Heart left ventricle (tissue), 16 donors: ENCODE measurements around the gene MAPK8IP2. TPM values are rescaled to one million over a fixed set of nuclear protein-coding genes. Genes with fewer than 3 reads are reported as not detected.

Experiments
- ATAC-seq, 4 donors: fragments of 200-7000 bp; cut with Tn5 transposase; one replicate each; pipeline ENCODE4 v1.9.1; 2020 to 2022; ENCODE audit warnings: moderate library complexity in 4 of 4, mild to moderate bottlenecking in 3 of 4, moderate number of reproducible peaks in 1 of 4
- DNase-seq, 5 donors: peaks; one replicate each; pipeline ENCODE4 v3.0.0-alpha.2; 2020
- H3K27ac ChIP-seq, 12 donors: fragments of 200-600 bp; sonication (generic) in 4 of 12; one replicate each; pipeline versions ENCODE4 v1.5.0 to v1.8.0; 2016 to 2022; ENCODE audit warnings: mild to moderate bottlenecking in 2 of 12
- H3K27me3 ChIP-seq, 9 donors: fragments of 200-600 bp; sonication (generic) in 2 of 9; one replicate each; pipeline versions ENCODE4 v1.5.1 to v1.8.0; 2016 to 2022; ENCODE audit warnings: mild to moderate bottlenecking in 3 of 9
- H3K36me3 ChIP-seq, 9 donors: fragments of 200-600 bp; sonication (generic) in 2 of 9; one replicate each; pipeline versions ENCODE4 v1.5.0 to v1.8.0; 2018 to 2022; ENCODE audit warnings: mild to moderate bottlenecking in 2 of 9
- H3K4me1 ChIP-seq, 12 donors: fragments of 200-600 bp; sonication (generic) in 4 of 12; one replicate each; pipeline versions ENCODE4 v1.5.0 to v1.8.0; 2016 to 2022; ENCODE audit warnings: mild to moderate bottlenecking in 3 of 12
- H3K4me3 ChIP-seq, 12 donors: fragments of 200-600 bp; sonication (generic) in 4 of 12; one replicate each; pipeline versions ENCODE4 v1.5.0 to v1.8.0; 2017 to 2022; ENCODE audit warnings: mild to moderate bottlenecking in 9 of 12, moderate library complexity in 4 of 12
- H3K9me3 ChIP-seq, 12 donors: fragments of 200-600 bp; sonication (generic) in 4 of 12; one replicate each; pipeline versions ENCODE4 v1.5.0 to v1.8.0; 2016 to 2022; ENCODE audit warnings: mild to moderate bottlenecking in 1 of 12
- CTCF ChIP-seq, 12 donors: fragments of 200-600 bp; sonication (generic) in 4 of 12; IDR thresholded peaks; one replicate each; pipeline versions ENCODE4 v1.5.0 to v1.8.0; 2018 to 2022; ENCODE audit warnings: antibody characterized with exemption in 12 of 12, mild to moderate bottlenecking in 5 of 12
- POLR2A ChIP-seq, 2 donors: fragments of 450-650 bp; IDR thresholded peaks; one replicate each; pipeline ENCODE4 v1.6.1; 2017; ENCODE audit warnings: antibody characterized with exemption in 2 of 2, mild to moderate bottlenecking in 2 of 2, moderate library complexity in 2 of 2
- WGBS, 4 donors: extraction: QIAGEN DNeasy Blood & Tissue Kit in 2 of 4; methylation state at CpG; one replicate each; pipeline versions ENCODE4 v1.1.5 to v1.1.7; 2013 to 2018; 5-methylcytosine and 5-hydroxymethylcytosine counted together
- intact Hi-C, 10 donors: fragments of 100-400 bp; cut with DNase I; formaldehyde crosslinking; loops; one replicate each; pipeline versions ENCODE4 v1.11.1 to v1.14.2; 2022
- polyA plus RNA-seq, 2 donors: library from polyadenylated mRNA; stranded (reverse); fragments of 200-250 nt; gene quantifications; one replicate each; pipeline ENCODE4 v1.2.3, GENCODE V29; 2013
- total RNA-seq, 9 donors: library from RNA; depleted of rRNA in 2 of 9; stranded (reverse); fragments of >200 nt in 2 of 9; fragmentation: NEBNext Ultra II Directional in 3 of 9; extraction: Animal tissue kit (Norgen Biotek cat#: 25700) in 3 of 9; gene quantifications; one replicate each; pipeline versions ENCODE4 v1.1.0 to v1.2.4, GENCODE V29; 2016 to 2023
- donor health status: ischemic (EF 13 %, LVEDD 7.1; RV severe dilation, severe dysfunction).
- donor health status: healthy with polysubstance abuse.
- donor health status: DM: no; HTN: yes; CAD: no.
- donor health status: DM: no; HTN: no; CAD: no.
- donor health status: ischemic (EF 25% LVEDD 6.9; RV normal size, moderate dysfunction).
- donor health status: ischemic (EF 25% LVEDD 5.7; RV mildly dilated, moderate dysfunction).
- donor health status: healthy.
- donor health status: DM: yes; HTN: yes; CAD: no.
- donor health status: ischemic (EF 35%, LVEDD 5.7; RV mildly dilated, moderate dysfunction).
- donor health status: nonischemic (EF 11% LVEDD 7.7; RV severe dilation, severe dysfunction).
- donor health status: DM: yes; HTN: yes; CAD: no.
- donor health status: PGD.
- donor health status: ischemic (EF 29% LVEDD 5.4; RV normal size, mild dysfunction).
- donor health status: nonischemic (EF 23%, LVEDD 6.1; RV moderate dilation, normal function).

The MAPK8IP2 gene
- total and polyA plus RNA-seq, 11 donors: 0.09 to 0.79 (median 0.25) TPM

- TF ChIP-seq POLR2A (IDR thresholded peaks at IDR 0.05) (no peak), CTCF (IDR thresholded peaks at IDR 0.05) (no peak)
These were observed 657 bp upstream of the MAPK8IP2 start for GRCh38 chr22:50599816-50600455.

GRCh38 chr22:50600967-50601668, 525 bp downstream of the MAPK8IP2 start:
- Histone ChIP-seq H3K27ac (no peak overlapping the region), H3K9me3 (no peaks in the 10 kb centered on the region), H3K27me3 (peaks cover 17 to 77% (median 57%) of the 10 kb centered on the region in 9 donors), H3K4me1 (peaks cover 0 to 26% (median 0%) of the 10 kb centered on the region in 12 donors), H3K4me3 (peak overlapping the region in 9 of 12 donors; percentile 34 to 55 (median 48)), H3K36me3 (no peaks in the 10 kb centered on the region)
- intact Hi-C loops: no loop called here
- 9 to 63% (median 11%) methylated on average over 4 to 52 of the region's 52 CpGs for WGBS, 4 donors
- TF ChIP-seq POLR2A (IDR thresholded peaks at IDR 0.05): no peak
- TF ChIP-seq CTCF (IDR thresholded peaks at IDR 0.05): no peak
- DNase-seq (no peak), ATAC-seq (peak in 1 of 4 donors; percentile 5)

More at GRCh38 chr22:50599816-50600455, 657 bp upstream of the MAPK8IP2 start:
- 14 to 33% (median 19%) methylated on average over 26 to 52 of the region's 52 CpGs for WGBS, 4 donors
- H3K9me3 ChIP-seq: no peaks in the 10 kb centered on the region
- no peak overlapping the region for H3K27ac ChIP-seq
- H3K4me3 ChIP-seq: peak overlapping the region in 11 of 12 donors; percentile 11 to 55 (median 46)
- intact Hi-C loops: no loop called here
- peaks cover 0 to 26% (median 0%) of the 10 kb centered on the region in 12 donors for H3K4me1 ChIP-seq
- ATAC-seq (peak; percentile 28 to 90 (median 82)), DNase-seq (peak in 4 of 5 donors; percentile 54 to 86 (median 64))
- peaks cover 17 to 65% (median 50%) of the 10 kb centered on the region in 9 donors for H3K27me3 ChIP-seq
- no peaks in the 10 kb centered on the region for H3K36me3 ChIP-seq

- peaks cover 17 to 79% (median 61%) of the 10 kb centered on the region in 9 donors for H3K27me3 ChIP-seq
- no peak for DNase-seq
- WGBS, 4 donors: 56 to 65% (median 62%) methylated on average over 12 of the region's 12 CpGs
These were observed 1.2 kb downstream of the MAPK8IP2 start for GRCh38 chr22:50601669-50602337.

More at GRCh38 chr22:50601669-50602337, 1.2 kb downstream of the MAPK8IP2 start:
- no peak overlapping the region for H3K27ac ChIP-seq
- no peak for ATAC-seq
- no peak for TF ChIP-seq CTCF (IDR thresholded peaks at IDR 0.05)
- TF ChIP-seq POLR2A (IDR thresholded peaks at IDR 0.05): no peak
- peaks cover 0 to 26% (median 0%) of the 10 kb centered on the region in 12 donors for H3K4me1 ChIP-seq
- no peak overlapping the region for H3K4me3 ChIP-seq
- H3K9me3 ChIP-seq: no peaks in the 10 kb centered on the region
- no peaks in the 10 kb centered on the region for H3K36me3 ChIP-seq
- intact Hi-C loops: no loop called here
